ENCODE data around the gene LIPM.
A peak's percentile ranks its signal among the peaks of the same experiment; 100 is the strongest.

LIPM gene

GRCh38 chr10:88762906-88763305, 39.6 kb upstream of the LIPM start:
- Mint-ChIP-seq H3K27ac (no peak overlapping the region), H3K36me3 (ENCODE audit: low read depth) (no peaks in the 10 kb centered on the region), H3K4me1 (peaks cover 20% of the 10 kb centered on the region), H3K27me3 (ENCODE audit: low read depth, poor library complexity) (peaks cover under 1% of the 10 kb centered on the region), H3K9me3 (no peaks in the 10 kb centered on the region), H3K4me3 (no peak overlapping the region)
- no peak for DNase-seq
- no peak for TF ChIP-seq CTCF (IDR thresholded peaks at IDR 0.05)

GRCh38 chr10:88763441-88763840, 39.1 kb upstream of the LIPM start:
- no peak for TF ChIP-seq CTCF (IDR thresholded peaks at IDR 0.05)
- H3K36me3 Mint-ChIP-seq (ENCODE audit: low read depth), result no peaks in the 10 kb centered on the region
- peak overlapping the region; percentile 22 for H3K27ac Mint-ChIP-seq
- H3K9me3 Mint-ChIP-seq, result no peaks in the 10 kb centered on the region
- DNase-seq, result peak; percentile 5
- no peak overlapping the region for H3K4me3 Mint-ChIP-seq
- peaks cover 3% of the 10 kb centered on the region for H3K27me3 Mint-ChIP-seq (ENCODE audit: low read depth, poor library complexity)
- H3K4me1 Mint-ChIP-seq, result peaks cover 20% of the 10 kb centered on the region

DNA sequence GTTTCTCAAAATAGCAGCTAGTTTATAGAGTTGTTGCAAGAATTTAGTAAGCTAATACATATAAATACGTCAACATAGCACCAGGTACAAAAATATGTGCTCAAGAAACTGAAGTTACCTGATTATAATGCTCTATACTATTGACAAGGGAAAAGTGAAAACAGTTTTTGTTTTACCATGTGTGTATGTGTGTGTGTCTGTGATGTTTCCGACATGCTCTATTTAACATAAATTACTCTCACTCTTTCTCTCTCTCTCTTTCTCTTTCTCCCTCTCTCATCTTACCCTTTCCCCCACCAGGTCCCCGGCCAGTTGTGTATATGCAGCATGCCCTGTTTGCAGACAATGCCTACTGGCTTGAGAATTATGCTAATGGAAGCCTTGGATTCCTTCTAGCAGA, 38.4 kb upstream of the LIPM start:
- DNase-seq, result no peak
- no peak for TF ChIP-seq CTCF (IDR thresholded peaks at IDR 0.05)
- peaks cover 20% of the 10 kb centered on the region for H3K4me1 Mint-ChIP-seq

GRCh38 chr10:88765816-88766215, 36.7 kb upstream of the LIPM start:
- Mint-ChIP-seq H3K4me3 (no peak overlapping the region), H3K27me3 (ENCODE audit: low read depth, poor library complexity) (peaks cover 3% of the 10 kb centered on the region), H3K4me1 (peaks cover 20% of the 10 kb centered on the region), H3K9me3 (no peaks in the 10 kb centered on the region), H3K27ac (no peak overlapping the region), H3K36me3 (ENCODE audit: low read depth) (no peaks in the 10 kb centered on the region)
- no peak for TF ChIP-seq CTCF (IDR thresholded peaks at IDR 0.05)
- DNase-seq, result no peak

More for the DNA sequence above, 38.4 kb upstream of the LIPM start:
- H3K9me3 Mint-ChIP-seq, result no peaks in the 10 kb centered on the region
- H3K27ac Mint-ChIP-seq, result no peak overlapping the region
- peaks cover 3% of the 10 kb centered on the region for H3K27me3 Mint-ChIP-seq (ENCODE audit: low read depth, poor library complexity)
- no peaks in the 10 kb centered on the region for H3K36me3 Mint-ChIP-seq (ENCODE audit: low read depth)
- no peak overlapping the region for H3K4me3 Mint-ChIP-seq

GRCh38 chr10:88769384-88769783, 33.1 kb upstream of the LIPM start:
- DNase-seq, result no peak
- H3K36me3 Mint-ChIP-seq (ENCODE audit: low read depth), result no peaks in the 10 kb centered on the region
- TF ChIP-seq CTCF (IDR thresholded peaks at IDR 0.05), result no peak
- peaks cover 6% of the 10 kb centered on the region for H3K9me3 Mint-ChIP-seq
- H3K4me1 Mint-ChIP-seq, result peaks cover 3% of the 10 kb centered on the region
- H3K4me3 Mint-ChIP-seq, result no peak overlapping the region
- H3K27ac Mint-ChIP-seq, result no peak overlapping the region
- H3K27me3 Mint-ChIP-seq (ENCODE audit: low read depth, poor library complexity), result peaks cover 3% of the 10 kb centered on the region

DNA sequence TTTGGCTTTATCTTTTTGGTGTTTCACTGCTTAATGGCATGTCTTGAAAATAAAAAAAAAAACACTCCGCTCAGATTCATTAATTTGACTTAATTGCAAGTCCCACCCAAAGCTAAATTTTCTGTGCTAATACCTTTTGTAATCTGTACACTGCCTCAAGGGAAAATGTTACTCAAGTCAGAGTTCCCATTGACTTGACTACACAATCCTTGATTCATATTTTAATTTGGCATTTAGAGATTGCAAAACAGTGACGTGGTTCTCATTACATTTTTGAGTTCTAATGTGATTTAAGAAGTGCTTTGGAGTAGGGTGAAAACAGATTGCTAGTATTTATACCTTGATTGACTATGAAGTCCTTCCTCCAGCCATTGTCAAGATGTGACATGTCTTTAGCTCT, 21.3 kb upstream of the LIPM start:
- no peak for DNase-seq
- Mint-ChIP-seq H3K27ac (no peak overlapping the region), H3K4me1 (no peaks in the 10 kb centered on the region), H3K36me3 (ENCODE audit: low read depth) (no peaks in the 10 kb centered on the region), H3K9me3 (no peaks in the 10 kb centered on the region), H3K4me3 (no peak overlapping the region), H3K27me3 (ENCODE audit: low read depth, poor library complexity) (no peaks in the 10 kb centered on the region)
- TF ChIP-seq CTCF (IDR thresholded peaks at IDR 0.05), result no peak

Measured in nephron progenitor cell (in vitro differentiated cells).